ENCODE measurements around the gene JAM2. TPM values are rescaled to one million over a fixed set of nuclear protein-coding genes. Genes with fewer than 3 reads are reported as not detected.
"Not testable (repeated sequence)": the region's sequence is repeated elsewhere in the genome, so short reads cannot be mapped to it uniquely, and the experiment has no call there.

The JAM2 gene
- total RNA-seq, 4 donors from 2014 or later: 2.3 to 6.1 (median 3.7) TPM

DNA sequence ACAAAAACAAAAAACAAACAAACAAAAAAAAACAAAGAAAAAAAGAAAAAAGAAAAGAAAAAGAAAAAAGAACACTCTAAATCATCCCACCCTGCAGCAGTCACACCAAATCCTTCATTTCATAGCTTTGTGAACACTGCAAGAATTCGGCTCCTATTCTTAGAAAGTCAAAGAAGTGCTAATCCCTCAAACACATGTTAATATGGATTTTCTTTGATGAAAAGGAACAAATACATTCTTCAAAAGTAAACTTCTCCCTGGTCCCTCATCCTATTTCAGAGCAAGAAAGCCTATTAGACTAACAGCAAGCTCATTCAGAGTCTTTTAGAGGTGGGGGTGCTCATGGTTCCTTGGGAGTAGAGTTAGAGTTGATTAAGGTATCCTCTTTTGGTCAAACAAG is 24.6 kb upstream of the JAM2 start:
- ATAC-seq (no peak), DNase-seq (no peak)
- in situ Hi-C loops (cut with MboI; ENCODE audit: low sequenced_read_pairs in 4 of 4): loop anchor here in 1 of 4 donors (5.0 kb wide), 1 partner anchor 93 kb away; no protein-coding TSS in a partner anchor
- H3K9me3 ChIP-seq: no peaks in the 10 kb centered on the region
- H3K36me3 ChIP-seq: no peaks in the 10 kb centered on the region
- no peak overlapping the region for H3K4me3 ChIP-seq
- peaks cover 7 to 9% of the 10 kb centered on the region in 2 donors for H3K4me1 ChIP-seq
- TF ChIP-seq, protein P1, sequence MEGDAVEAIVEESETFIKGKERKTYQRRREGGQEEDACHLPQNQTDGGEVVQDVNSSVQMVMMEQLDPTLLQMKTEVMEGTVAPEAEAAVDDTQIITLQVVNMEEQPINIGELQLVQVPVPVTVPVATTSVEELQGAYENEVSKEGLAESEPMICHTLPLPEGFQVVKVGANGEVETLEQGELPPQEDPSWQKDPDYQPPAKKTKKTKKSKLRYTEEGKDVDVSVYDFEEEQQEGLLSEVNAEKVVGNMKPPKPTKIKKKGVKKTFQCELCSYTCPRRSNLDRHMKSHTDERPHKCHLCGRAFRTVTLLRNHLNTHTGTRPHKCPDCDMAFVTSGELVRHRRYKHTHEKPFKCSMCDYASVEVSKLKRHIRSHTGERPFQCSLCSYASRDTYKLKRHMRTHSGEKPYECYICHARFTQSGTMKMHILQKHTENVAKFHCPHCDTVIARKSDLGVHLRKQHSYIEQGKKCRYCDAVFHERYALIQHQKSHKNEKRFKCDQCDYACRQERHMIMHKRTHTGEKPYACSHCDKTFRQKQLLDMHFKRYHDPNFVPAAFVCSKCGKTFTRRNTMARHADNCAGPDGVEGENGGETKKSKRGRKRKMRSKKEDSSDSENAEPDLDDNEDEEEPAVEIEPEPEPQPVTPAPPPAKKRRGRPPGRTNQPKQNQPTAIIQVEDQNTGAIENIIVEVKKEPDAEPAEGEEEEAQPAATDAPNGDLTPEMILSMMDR (IDR thresholded peaks at IDR 0.05 in 4 of 5, conservative IDR thresholded peaks at IDR 0.05 in 1 of 5): no peak
- no peak for TF ChIP-seq POLR2A (IDR thresholded peaks at IDR 0.05)
- intact Hi-C loops (cut with DNase I; ENCODE audit: low total_unique reads): no loop called here
- no peaks in the 10 kb centered on the region for H3K27me3 ChIP-seq
- H3K27ac ChIP-seq: no peak overlapping the region

DNA sequence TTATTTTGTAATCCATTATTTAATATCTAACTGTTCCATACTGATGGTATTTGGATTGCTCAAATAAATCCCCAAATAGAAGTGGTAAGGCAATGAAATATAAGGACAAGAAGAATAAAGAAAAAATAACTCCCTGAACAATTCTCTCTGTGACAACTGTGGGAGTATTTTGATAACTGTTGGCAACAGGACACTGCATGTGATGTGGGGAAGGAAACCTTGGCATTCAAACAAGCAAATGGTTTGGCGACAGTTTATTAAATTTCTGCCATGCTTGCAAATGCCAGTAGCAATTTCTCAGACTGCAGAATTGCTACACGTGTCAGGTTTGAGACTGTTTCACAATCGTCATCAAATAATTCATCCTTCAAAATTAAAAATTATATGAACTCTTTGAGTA is 23.2 kb upstream of the JAM2 start:
- intact Hi-C loops (cut with DNase I; ENCODE audit: low total_unique reads) (no loop called here), in situ Hi-C loops (cut with MboI; ENCODE audit: low sequenced_read_pairs in 4 of 4) (no loop called here)
- TF ChIP-seq, protein P1 (IDR thresholded peaks at IDR 0.05 in 4 of 5, conservative IDR thresholded peaks at IDR 0.05 in 1 of 5): no peak
- no peak for TF ChIP-seq POLR2A (IDR thresholded peaks at IDR 0.05)
- H3K27me3 ChIP-seq: no peaks in the 10 kb centered on the region
- no peak overlapping the region for H3K27ac ChIP-seq
- H3K36me3 ChIP-seq: no peaks in the 10 kb centered on the region
- H3K4me1 ChIP-seq: peaks cover 7 to 9% of the 10 kb centered on the region in 2 donors
- peak in 1 of 2 donors; percentile 49 for ATAC-seq
- no peaks in the 10 kb centered on the region for H3K9me3 ChIP-seq
- H3K4me3 ChIP-seq: no peak overlapping the region
- DNase-seq: no peak

DNA sequence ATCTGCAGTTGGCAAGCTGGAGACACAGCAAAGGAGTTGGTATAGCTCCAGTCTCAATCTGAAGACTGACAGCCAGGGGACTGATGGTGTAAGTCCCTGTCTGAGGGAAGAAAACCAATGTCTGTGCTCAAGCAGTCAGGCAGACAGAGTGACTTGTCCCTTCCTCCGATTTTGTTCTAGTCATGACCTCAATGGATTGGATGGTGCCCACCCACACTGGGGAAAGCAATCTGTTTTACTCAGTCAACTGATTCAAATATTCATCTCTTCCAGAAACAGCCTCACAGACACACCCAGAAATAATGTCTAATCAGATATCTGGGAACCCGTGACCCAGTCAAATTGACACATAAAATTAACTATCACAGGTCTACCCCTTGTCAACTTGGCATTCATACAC is 19.9 kb upstream of the JAM2 start:
- intact Hi-C loops (cut with DNase I; ENCODE audit: low total_unique reads) (no loop called here), in situ Hi-C loops (cut with MboI; ENCODE audit: low sequenced_read_pairs in 4 of 4) (no loop called here)
- no peak overlapping the region for H3K4me3 ChIP-seq
- H3K4me1 ChIP-seq: peaks cover 7 to 9% of the 10 kb centered on the region in 2 donors
- ATAC-seq: no peak
- no peaks in the 10 kb centered on the region for H3K9me3 ChIP-seq
- no peaks in the 10 kb centered on the region for H3K27me3 ChIP-seq
- H3K27ac ChIP-seq: no peak overlapping the region
- H3K36me3 ChIP-seq: no peaks in the 10 kb centered on the region
- no peak for TF ChIP-seq POLR2A (IDR thresholded peaks at IDR 0.05)
- TF ChIP-seq, protein P1 (IDR thresholded peaks at IDR 0.05 in 4 of 5, conservative IDR thresholded peaks at IDR 0.05 in 1 of 5): no peak
- DNase-seq: no peak

DNA sequence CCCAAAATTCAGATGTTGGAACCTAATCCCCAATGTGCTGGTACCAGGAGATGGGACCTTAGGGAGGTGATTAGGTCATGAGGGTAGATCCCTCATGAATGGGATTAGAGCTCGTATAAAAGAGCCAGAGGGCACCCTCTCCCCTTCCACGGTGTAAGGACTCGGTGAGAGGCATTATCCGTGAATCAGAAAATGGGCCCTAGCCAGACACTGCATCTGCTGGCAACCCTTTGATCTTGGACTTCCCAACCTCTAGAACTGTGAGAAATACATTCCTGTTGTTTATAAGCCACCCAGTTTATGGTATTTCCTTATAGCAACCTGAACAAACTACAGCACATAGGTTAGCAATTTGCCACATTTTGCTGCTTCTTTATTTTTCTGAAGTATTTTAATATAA is 14.5 kb upstream of the JAM2 start:
- Histone ChIP-seq H3K27me3 (no peaks in the 10 kb centered on the region), H3K4me1 (no peaks in the 10 kb centered on the region), H3K27ac (no peak overlapping the region), H3K4me3 (no peak overlapping the region), H3K36me3 (no peaks in the 10 kb centered on the region), H3K9me3 (no peaks in the 10 kb centered on the region)
- TF ChIP-seq POLR2A (IDR thresholded peaks at IDR 0.05): no peak
- TF ChIP-seq, protein P1 (IDR thresholded peaks at IDR 0.05 in 4 of 5, conservative IDR thresholded peaks at IDR 0.05 in 1 of 5): no peak
- ATAC-seq (no peak), DNase-seq (no peak)
- in situ Hi-C loops (cut with MboI; ENCODE audit: low sequenced_read_pairs in 4 of 4): no loop called here
- intact Hi-C loops (cut with DNase I; ENCODE audit: low total_unique reads): no loop called here

DNA sequence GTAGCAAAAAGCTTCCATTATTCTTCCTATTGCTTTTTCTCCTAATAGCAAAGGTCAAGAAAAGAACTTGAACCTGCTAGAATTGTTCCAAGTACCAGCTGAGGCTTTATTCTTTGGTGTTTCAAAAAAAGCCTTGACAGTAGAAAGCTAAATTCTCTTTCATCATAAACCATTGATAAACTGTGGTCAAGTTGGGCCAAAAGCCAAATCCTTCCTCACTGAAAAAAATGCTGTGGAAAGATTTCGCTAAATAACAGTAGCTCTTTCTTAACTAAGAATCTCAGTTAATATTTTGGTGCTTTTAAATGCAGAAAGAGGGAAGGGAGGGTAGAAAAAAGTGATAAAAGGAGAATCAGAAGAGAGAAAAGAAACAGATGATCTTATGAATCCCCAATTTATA is 14.0 kb upstream of the JAM2 start:
- TF ChIP-seq POLR2A (IDR thresholded peaks at IDR 0.05): no peak
- TF ChIP-seq, protein P1 (IDR thresholded peaks at IDR 0.05 in 4 of 5, conservative IDR thresholded peaks at IDR 0.05 in 1 of 5): no peak
- H3K9me3 ChIP-seq: no peaks in the 10 kb centered on the region
- intact Hi-C loops (cut with DNase I; ENCODE audit: low total_unique reads) (no loop called here), in situ Hi-C loops (cut with MboI; ENCODE audit: low sequenced_read_pairs in 4 of 4) (no loop called here)
- DNase-seq (no peak), ATAC-seq (no peak)
- no peaks in the 10 kb centered on the region for H3K36me3 ChIP-seq
- no peaks in the 10 kb centered on the region for H3K27me3 ChIP-seq
- H3K27ac ChIP-seq: no peak overlapping the region
- H3K4me3 ChIP-seq: no peak overlapping the region
- H3K4me1 ChIP-seq: no peaks in the 10 kb centered on the region

DNA sequence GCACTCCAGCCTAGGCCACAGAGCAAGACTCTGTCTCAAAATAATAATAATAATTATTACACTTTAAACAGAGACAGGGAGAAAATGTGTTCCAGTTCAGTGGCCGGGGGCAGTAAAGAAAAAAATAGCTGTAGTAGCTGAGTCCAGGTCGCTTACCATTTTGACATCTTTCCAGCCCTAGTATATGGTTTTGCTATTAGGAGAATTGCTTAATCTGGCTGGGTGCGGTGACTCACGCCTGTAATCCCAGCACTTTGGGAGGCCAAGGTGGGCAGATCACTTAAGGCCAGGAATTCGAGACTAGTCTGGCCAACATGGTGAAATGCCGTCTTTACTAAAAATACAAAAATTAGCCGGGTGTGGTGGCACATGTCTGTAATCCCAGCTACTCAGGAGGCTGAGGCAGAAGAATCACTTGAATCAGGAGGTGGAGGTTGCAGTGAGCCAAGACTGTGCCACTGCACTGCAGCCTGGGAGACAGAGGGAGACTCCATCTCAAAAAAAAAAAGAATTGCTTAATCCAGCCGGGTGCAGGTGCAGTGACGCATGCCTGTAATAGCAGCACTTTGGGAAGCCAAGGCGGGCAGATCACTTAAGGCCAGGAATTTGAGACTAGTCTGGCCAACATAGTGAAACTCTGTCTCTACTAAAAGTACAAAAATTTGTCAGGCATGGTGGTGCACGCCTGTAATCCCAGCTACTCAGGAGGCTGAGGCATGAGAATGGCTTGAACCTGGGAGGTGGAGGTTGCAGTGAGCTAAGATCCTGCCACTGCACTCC is 13.1 kb upstream of the JAM2 start:
- H3K27me3 ChIP-seq; H3K4me1 ChIP-seq; in situ Hi-C loops (cut with MboI; ENCODE audit: low sequenced_read_pairs in 4 of 4); DNase-seq; intact Hi-C loops (cut with DNase I; ENCODE audit: low total_unique reads); ATAC-seq; H3K4me3 ChIP-seq; H3K36me3 ChIP-seq; H3K9me3 ChIP-seq: not testable (repeated sequence)
- H3K27ac ChIP-seq: peak overlapping the region in 1 of 4 donors; percentile 18

All from gastrocnemius medialis (tissue), 4 donors.